ENCODE results near the gene GM2A.
"Not testable (repeated sequence)": the region's sequence is repeated elsewhere in the genome, so short reads cannot be mapped to it uniquely, and the experiment has no call there.

GM2A gene

DNA sequence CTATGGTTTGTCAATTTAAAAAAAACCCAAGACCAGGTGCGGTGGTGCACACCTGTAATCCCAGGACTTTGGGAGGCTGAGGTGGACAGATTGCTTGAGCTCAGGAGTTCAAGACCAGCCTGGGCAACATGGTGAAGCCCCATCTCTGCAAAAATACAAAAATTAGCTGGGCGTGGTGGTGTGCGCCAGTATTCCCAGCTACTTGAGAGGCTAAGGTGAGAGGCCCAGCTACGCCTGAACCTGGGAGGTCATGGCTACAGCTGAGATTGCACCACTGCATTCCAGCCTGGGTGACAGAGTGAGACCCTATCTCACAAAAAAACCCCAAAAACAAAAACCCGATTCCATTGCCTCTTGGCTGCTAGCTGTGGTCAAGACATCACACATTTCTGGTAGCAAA, 2.0 kb downstream of the GM2A start:
- DNase-seq = not testable (repeated sequence)

DNA sequence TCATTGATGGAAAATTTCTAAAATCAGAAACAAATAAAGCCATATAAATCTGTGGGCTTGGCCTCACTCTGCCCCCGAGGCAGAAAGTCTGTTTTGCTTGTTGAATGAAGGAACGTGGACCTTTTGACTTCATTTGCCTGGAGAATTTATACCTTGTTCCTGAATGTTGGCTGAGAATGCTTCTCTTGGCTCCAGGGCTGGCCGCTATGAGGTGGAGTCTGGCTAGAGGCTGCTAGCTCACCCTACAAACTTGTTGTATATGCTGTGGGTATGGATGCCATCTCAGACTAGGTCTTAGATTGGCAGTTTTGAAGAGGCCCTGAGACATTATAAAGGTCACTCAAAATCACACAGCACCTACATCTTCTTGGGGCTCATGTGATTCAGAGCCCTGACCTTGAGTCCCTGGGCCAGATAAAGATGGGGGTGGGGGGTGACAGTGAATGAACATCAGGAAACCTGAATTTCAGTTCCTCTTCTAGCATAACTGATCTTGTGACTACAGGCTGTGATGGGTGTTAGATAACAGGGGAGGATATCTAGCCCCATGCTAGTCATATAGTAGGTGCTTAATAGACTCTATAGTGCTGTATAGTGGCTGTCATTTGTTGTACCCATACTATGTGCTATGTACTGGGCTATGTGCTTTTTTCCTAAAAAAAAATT, 2.8 kb downstream of the GM2A start:
- no peak for DNase-seq

DNA sequence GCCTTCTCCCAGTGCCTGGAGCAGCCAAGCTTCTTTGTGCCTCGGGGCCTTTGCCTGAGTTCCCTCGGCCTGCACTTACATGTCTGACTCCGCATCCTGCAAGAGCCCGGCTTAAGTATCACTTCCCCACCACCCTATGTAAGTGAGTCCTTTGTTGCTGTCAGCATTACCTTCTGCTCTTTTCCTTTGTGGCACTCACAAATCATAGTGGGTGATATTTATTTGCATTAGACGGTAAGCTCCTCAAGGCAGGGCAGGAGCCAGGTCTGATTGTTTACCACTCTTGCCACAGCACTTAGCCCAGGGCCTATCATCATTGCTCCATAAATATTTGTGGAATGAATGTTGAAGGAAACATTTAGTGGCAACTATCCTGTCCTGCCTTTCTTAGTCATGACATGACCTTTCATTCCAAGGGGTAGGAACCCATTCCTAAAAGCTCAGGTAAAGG, 4.8 kb downstream of the GM2A start:
- DNase-seq = no peak

DNA sequence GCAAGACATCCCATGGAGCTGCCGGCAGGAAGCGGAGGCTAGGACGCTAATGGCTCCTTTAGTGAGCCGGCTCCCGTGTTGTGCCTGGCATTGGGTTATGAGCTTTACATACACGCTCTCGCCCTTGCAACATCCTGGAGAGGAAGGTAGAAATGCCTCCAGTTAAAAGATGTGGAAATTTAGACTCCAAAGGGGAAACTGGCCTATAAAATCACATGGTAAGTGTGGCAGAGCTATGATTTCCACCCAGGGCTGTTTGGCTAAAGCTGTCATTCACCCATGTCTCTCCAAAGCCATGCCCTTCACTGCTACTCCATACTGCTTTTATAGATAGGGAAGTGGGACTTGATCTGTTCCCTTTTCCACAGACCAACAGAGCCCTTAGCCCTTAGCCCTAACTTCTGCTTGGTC, 5.2 kb downstream of the GM2A start:
- DNase-seq = no peak

DNA sequence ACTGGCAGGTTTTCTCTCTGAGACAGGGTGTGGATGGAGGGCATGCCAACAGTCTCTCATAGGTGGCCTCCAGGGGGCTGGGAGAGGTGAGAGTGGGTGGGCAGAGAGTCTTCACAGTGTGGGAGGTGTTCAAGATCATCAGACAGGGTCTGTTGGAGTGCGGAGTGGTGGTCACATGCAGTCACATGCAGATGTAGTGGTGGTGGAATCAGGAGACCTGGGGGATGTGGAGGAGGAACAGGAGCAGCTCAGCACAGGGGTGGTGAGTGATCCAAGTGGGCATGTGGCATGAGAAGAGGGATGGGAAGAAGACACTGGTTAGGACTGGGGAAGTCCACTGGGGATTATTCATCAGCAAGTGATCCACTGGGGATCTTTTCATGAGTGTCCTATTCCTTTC, 5.8 kb downstream of the GM2A start:
- DNase-seq = no peak

DNA sequence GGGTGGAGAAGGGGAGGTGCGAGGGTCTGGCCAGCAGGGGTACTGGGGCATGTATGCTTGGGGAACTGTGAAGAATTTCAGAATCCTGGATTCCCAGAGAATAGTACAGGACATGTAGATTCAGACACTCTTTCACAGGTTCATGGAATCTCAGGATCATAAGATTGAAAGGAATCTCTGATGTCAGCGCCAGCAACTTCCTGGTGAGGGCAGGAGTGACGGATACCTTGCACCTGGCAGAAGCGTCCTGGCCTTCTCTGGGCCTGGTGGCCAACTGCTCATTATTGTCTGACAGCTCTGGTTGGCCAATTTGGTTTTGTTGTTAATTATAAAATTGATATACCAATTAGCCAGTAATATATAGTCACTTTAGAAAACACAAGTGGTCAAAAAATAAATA, 6.9 kb downstream of the GM2A start:
- DNase-seq = no peak

DNA sequence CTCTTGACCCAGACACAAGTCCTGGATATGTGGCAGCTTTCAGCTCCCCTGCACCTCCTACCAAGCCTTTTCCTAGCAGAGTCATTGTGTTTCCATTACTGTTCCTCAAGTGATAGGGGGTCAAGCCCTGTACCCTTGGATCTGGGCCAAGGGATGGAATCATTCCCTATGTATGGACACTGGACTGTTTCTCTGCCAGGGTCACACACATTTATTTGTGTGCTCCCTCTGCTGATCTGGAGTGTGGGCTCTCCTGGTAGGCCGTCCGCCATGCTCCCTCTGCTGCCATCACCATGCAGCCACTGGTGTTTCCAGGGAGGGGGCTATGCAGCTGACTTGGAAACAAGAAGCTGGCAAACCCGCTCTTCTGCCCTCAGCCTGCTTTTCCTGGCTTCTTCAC, 9.5 kb downstream of the GM2A start:
- DNase-seq = no peak

DNA sequence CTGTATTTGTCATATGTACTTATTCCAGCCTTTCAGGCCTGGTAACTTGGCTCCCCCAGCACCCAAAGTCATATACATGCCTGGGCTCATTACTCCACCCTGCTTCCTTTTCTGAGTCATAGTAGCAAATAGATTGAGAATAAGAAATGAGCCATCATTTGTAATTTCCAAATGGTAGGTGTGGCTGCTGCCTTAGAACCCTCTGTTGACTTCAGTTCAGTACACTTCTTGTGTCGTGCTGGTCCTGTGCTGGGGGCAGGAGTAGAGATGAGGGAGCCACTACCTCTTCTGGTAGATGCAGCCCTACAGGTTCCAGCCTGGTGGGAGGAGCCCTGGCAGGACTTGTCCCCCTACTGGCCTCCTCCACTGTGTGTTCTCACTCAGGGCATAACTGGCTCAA, 11.1 kb downstream of the GM2A start:
- DNase-seq = no peak

DNA sequence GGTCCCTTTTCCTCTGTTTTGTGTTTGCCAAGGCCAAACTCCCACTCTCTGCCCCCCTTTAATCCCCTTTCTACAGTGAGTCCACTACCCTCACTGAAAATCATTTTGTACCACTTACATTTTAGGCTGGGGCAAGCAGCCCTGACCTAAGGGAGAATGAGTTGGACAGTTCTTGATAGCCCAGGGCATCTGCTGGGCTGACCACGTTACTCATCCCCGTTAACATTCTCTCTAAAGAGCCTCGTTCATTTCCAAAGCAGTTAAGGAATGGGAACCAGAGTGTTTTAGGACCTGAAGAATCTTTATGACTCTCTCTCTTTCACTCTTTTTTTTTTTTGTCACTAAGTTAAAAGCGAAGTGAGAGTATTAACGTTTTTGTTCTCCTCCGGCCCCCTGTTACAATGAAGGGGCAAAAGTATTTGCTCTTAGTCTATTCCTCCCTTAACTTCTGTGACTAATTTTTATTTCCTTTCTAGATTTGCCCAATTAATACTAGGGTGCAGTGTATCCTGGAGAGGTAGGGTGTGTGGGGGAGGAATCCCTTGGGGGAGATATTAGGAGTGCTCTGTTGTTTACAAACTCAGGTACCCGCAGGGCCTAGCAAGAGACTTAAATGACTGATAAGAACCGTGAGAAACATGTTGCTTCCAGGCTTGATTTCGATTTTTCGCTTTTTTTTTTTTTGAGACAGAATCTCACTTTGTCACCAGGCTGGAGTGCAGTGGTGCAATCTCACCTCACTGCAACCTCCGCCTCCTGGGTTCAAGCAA, 14.7 kb downstream of the GM2A start:
- DNase-seq = no peak

DNA sequence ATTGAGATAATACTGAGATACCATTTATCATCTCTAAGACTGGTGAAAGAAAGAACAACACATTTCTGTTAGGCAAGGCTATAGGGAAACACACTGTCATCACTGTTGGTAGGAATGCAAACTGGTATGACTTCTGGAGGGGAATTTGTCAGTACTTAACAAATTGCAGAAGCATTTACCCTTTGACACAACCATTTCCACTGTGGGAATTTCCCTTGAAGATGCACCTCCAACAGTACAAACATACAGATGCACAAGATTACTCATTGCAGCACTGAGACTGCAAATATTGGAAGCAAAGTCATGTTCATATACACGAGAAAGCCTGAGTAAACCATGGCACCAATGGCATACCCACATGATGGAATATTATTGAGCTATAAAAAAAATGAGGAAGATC, 17.6 kb downstream of the GM2A start:
- no peak for DNase-seq

DNA sequence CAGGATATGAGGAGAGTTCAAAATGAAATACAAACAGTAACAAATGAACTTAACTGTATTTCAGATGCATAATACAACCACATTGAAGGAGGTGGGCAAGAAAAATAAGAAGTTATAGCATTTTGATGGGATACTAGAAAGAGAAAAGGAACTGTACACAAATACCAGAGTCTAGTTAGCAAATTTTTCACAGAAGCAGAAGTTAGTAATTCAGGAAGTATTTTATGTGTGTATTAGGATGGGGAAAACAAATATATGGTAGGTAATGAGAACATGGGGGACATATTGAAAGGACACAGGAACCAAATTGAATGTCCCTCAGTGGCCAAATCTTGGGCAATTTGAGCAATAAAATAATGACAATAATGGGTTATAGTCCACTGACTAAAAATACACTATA, 18.4 kb downstream of the GM2A start:
- no peak for DNase-seq

DNA sequence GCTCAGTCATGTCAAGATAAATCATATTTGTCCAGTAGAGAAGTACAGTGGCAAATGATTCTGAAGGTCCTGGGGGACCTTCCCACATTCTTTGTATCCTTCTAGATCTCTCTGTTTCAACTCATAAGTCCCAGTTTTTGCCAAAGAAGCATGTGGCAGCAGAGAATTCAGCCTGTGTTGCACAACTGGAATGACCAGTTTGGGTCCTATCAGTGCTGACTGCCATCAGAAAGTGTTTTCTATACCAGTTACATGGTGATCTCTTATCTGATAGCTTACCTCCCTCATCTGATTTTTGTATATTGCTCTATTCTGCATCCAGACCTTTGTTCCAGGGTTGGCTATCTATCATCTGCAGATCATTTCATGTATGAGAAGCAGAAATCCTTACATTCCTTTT, 21.7 kb downstream of the GM2A start:
- DNase-seq = no peak

DNA sequence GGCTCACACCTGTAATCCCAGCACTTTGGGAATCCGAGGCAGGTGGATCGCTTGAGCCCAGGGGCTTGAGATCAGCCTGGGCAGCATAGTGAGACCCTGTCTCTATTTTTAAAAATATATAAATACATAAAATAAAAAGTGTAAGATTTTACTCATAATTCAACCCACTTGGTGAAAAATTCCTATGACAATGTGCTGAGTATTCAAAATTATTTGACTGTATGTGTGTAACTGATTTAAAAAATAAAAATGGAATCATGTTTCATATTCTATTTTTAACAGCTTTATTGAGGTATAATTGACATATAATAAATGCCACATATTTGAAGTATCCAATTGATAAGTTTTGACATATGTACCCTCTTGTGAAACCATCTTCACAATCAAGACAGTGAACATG, 22.8 kb downstream of the GM2A start:
- no peak for DNase-seq

DNA sequence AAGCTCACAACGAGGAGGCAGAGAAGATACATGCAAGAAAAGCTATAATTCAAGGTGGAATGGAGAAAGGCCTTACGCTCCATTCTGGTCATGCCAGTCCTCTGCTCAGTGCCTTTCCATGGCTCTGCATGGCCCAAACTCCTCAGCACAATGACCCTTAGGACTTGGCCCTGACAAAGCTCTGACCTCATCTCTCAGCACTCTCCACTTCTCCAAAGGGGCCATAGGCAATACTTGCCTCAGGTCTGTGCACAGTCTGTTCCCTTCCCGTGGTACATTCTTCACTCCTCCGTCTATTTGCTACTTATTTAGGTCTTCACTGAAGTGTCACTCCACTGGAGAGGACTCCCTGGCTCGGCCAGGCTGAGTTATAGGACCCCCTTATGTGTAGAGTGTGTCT, 25.9 kb downstream of the GM2A start:
- DNase-seq = no peak

DNA sequence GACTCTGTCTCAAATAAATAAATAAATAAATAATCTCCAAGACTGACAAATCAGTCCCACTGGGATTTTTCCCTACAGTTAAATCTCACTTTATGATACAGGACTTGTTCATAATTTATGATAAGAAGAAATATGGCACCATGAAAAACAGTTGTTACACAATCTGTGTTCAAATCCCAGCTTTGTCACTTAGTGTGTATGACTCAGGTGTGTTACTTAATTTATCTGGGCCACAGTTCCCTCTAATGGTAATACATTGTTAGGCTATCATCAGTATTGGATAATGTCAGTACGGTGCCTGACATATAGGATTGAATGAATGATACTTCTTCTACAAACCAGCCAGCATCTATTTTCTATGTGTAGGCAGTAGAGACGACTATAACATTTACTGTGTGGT, 27.5 kb downstream of the GM2A start:
- no peak for DNase-seq

DNA sequence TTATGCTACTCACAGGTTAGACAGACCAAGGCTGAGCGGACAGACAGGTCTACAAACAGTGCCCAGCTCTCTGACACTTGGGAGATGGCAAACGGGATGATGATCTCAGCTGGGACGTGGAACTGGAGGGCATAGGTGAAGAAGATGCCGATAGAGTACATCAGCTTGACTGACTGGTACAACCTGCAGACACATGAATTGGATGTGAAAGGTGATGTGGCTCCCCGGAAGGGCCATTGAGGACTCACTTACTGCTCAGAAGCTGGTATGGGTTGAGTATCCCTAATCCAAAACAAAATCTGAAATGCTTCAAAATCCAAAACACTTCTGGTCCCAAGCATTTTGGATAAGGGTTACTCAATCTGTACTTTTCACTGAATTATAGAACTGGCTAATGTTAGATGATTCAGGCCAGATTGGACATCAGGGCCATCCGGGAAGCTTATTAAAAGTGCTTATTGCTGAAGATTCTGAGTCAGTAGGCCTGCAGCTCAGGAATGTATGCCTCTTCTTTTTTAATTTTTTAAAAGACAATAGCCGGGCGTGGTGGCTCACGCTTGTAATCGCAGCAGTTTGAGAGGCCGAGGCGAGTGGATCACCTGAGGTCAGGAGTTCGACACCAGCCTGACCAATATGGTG, 28.1 kb downstream of the GM2A start:
- DNase-seq = no peak

DNA sequence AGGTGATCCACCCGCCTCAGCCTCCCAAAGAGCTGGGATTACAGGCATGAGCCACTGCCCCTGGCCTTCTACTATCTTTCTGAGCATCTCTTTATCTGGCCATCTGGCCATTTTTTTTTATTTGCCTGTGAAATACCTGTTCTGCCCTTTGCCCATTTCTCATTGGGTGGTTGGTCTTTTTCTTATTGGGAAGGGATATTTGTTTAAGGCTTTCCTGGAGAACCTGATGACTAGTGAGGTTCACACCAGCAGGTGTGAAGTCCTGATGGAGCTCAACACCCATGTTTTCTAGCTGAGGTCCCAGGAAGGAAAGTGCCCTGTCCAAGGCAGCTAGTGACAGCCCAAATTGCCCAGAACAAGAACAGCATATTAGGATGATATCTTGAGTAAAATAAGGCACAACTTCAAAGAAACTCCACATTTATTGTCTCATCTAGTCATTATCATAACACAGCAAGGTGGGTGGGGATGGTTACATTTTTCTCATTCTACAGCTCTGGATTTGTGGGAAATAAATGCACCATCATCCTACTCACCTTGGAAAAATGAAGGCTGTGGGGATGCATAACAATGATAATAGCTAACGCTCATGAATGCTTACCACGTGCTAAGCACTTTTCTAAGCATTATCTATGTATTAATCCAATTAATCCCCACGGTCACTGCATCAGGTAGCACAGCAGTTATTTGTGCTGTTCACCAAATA, 30.3 kb downstream of the GM2A start:
- DNase-seq = no peak

DNA sequence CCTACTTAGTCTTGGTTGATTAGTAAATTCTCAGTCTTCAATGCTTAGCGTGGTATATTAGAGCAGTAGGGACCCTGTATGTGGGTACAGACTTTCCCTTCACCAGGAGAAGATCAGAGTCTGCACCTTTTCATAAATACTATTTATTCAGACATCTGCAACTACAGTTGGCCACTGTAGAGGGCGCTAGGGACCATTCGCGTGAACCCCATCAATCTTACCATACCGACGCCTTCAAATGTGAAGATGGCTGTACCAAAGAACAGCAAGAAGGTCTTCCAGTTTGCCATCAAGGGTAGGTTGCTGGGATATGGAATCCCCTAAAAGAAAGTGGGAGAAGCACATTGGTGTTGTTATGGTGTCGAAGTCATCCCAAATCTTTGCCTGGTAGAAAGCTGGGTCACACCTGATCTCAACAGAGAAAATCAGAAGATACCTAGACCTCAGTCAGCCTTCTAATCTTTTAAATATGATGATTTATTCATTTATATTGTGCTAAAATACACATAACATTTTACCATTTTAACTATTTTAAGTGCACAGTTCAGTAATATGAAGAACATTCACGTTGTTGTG, 31.5 kb downstream of the GM2A start:
- no peak for DNase-seq

DNA sequence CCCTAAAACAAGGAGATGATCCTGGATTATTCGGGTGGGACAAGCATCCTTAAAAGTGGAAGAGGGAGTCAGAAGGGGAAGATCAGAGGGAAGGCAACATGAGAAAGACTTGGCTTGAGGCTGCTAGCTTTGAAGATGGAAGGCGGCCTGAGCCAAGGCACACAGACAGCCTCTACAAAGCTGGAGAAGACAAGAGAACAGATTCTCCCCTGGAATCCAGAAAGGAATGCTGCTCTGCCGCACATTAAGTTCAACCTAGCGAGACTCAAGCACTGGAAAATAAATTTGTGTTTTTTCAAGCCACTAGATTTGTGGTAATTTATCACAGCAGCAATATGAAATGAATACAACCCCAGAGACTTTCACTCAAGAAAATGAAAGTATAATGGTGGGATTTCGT, 32.7 kb downstream of the GM2A start:
- DNase-seq = no peak

DNA sequence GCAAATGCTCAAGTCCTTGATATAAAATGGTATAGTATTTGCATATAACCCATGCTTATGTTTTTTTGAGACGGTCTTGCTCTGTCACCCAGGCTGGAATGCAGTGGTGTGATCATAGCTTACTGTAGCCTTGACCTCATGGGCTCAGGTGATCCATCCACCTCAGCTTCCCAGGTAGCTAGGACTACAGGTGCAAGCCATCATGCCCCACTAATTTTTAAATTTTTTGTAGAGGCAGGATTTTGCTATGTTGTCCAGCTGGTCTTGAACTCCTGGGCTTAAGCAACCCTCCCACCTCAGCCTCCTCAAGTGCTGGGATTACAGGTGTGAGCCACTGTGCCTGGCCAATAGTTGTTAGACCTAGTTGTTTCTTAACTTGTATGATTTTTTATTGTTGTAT, 33.3 kb downstream of the GM2A start:
- no peak for DNase-seq

DNA sequence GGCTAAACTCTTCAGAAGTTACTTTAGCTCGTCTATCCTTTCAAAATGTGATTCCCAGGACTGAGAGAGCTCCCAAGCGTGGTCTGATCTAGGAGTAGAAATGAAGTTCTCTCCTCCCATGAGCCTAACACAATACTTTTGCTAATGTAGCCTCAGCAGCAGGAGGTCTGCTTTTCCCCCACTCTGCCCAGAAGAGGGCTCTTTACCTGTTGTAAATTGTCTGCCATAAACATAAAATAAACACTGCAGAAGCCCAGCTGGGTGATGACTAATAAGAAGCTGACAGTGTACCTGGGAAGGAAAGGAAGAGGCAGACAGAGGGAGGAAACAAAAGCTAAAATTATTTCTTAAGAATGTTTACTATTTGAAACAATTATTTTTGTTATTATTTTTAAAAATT, 35.2 kb downstream of the GM2A start:
- DNase-seq = no peak

DNA sequence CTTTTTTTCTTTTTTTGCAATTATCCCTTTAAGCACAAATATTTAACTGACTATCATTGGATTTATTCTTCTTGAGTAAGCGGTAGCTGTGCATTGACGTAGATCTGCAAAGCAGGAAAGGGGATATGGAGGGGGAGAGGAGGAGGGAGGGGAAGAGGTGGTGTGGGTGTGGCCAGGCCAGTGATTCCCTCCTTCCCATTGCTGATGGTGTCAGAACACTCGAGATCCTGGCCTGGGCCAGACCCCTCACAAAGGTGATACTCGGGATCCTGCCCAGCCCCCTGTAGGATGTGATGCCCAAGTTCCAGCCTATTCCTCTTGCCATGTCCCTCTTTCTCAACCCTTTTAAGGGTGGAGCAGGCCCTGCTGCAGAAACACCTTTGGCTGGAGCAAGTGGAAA, 40.6 kb downstream of the GM2A start:
- no peak for DNase-seq

DNA sequence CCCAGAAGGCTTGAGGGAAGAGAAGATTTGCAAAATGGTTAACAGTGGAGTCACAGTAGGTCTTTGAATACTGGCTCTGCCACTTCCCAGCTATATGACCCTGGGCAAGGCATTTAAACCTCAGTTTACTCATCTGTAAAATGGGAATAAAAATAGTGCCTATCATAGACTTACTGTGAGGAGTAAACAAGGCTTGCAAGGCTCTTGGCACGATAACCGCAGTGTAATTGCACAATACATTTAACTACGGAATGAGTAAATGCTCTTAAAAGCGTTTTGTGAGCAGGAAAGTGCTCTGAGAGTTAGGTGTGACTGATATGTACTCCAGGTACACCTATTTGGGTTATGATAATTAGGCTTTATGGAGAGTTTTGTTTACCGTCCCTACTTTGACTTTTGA, 42.2 kb downstream of the GM2A start:
- DNase-seq = no peak

Data from right hindlimb (tissue), 1 donor.